Common myeloid progenitor, CD34-positive (primary cell): Measurements from ENCODE around the gene CDK16.

Source experiments
- CTCF ChIA-PET: fragments of 350-600 bp; sonication (Branson Sonifier 250); formaldehyde crosslinking; loops from one replicate; lab custom pipeline; 2021; ENCODE audit warnings: antibody characterized with exemption; lab: Charles Lee
- POLR2A ChIA-PET: fragments of 350-600 bp; sonication (Branson Sonifier 250); formaldehyde crosslinking; loops from one replicate; lab custom pipeline; 2021; ENCODE audit warnings: antibody characterized with exemption; lab: Charles Lee
- DNase-seq, 3 donors: peaks; one replicate each; pipeline versions ENCODE4 v3.0.0 to v3.0.0-alpha.2; 2013
- H3K27ac ChIP-seq, 2 experiments: 1 replicate in 1 of 2; 2 replicates in 1 of 2; pipeline ENCODE4 v1.7.0; 2013; ENCODE audit warnings: inconsistent platforms in 2 of 2, low read length in 2 of 2, mild to moderate bottlenecking in 2 of 2, low read depth in 1 of 2, moderate library complexity in 1 of 2; ENCODE audit not compliant: severe bottlenecking in 2 of 2, insufficient read depth in 1 of 2, poor library complexity in 1 of 2
- H3K27me3 ChIP-seq, 5 experiments: replicated peaks in 2 of 5; 1 replicate in 3 of 5; 2 replicates in 2 of 5; pipeline versions ENCODE4 v1.6.1 to v1.7.0; 2013; ENCODE audit warnings: low read length in 4 of 5, mild to moderate bottlenecking in 2 of 5, moderate library complexity in 2 of 5, inconsistent platforms in 1 of 5; ENCODE audit not compliant: insufficient read depth in 5 of 5, control insufficient read depth in 4 of 5
- H3K36me3 ChIP-seq, 4 experiments: 1 replicate in 2 of 4; 2 replicates in 2 of 4; pipeline versions ENCODE4 v1.6.1 to v1.7.0; 2013; ENCODE audit warnings: low read length in 3 of 4, control low read depth in 1 of 4, mild to moderate bottlenecking in 1 of 4; ENCODE audit not compliant: control insufficient read depth in 4 of 4, insufficient read depth in 4 of 4
- H3K4me1 ChIP-seq, 4 experiments: 1 replicate in 3 of 4; 2 replicates in 1 of 4; pipeline versions ENCODE4 v1.6.1 to v1.7.1; 2013; ENCODE audit warnings: low read length in 3 of 4, mild to moderate bottlenecking in 3 of 4, control low read depth in 1 of 4, inconsistent platforms in 1 of 4, moderate library complexity in 1 of 4; ENCODE audit not compliant: control insufficient read depth in 4 of 4, insufficient read depth in 4 of 4; ENCODE audit errors: control extremely low read depth in 1 of 4
- H3K4me3 ChIP-seq, 7 experiments: 1 replicate in 4 of 7; 2 replicates in 3 of 7; pipeline versions ENCODE4 v1.5.1 to v1.7.0; 2013; ENCODE audit warnings: mild to moderate bottlenecking in 7 of 7, low read length in 6 of 7, moderate library complexity in 6 of 7, inconsistent platforms in 2 of 7, low read depth in 2 of 7, control low read depth in 1 of 7; ENCODE audit not compliant: insufficient read depth in 4 of 7, control insufficient read depth in 1 of 7; ENCODE audit errors: extremely low read depth in 1 of 7
- H3K9me3 ChIP-seq, 5 experiments: 1 replicate in 4 of 5; 2 replicates in 1 of 5; pipeline versions ENCODE4 v1.6.1 to v1.7.1; 2013; ENCODE audit warnings: low read length in 4 of 5, mild to moderate bottlenecking in 2 of 5, inconsistent platforms in 1 of 5, low read depth in 1 of 5, moderate library complexity in 1 of 5; ENCODE audit not compliant: control insufficient read depth in 4 of 5, insufficient read depth in 2 of 5; ENCODE audit errors: control extremely low read depth in 1 of 5
- WGBS: methylation state at CpG from one replicate; pipeline ENCODE4 v1.1.5; 2013; ENCODE audit not compliant: insufficient coverage; 5-methylcytosine and 5-hydroxymethylcytosine counted together

Gene CDK16

GRCh38 chrX:47191806-47192401 lies 26.6 kb upstream of the CDK16 start:
- 51% methylated on average over 9 of the region's 16 CpGs for WGBS

DNA sequence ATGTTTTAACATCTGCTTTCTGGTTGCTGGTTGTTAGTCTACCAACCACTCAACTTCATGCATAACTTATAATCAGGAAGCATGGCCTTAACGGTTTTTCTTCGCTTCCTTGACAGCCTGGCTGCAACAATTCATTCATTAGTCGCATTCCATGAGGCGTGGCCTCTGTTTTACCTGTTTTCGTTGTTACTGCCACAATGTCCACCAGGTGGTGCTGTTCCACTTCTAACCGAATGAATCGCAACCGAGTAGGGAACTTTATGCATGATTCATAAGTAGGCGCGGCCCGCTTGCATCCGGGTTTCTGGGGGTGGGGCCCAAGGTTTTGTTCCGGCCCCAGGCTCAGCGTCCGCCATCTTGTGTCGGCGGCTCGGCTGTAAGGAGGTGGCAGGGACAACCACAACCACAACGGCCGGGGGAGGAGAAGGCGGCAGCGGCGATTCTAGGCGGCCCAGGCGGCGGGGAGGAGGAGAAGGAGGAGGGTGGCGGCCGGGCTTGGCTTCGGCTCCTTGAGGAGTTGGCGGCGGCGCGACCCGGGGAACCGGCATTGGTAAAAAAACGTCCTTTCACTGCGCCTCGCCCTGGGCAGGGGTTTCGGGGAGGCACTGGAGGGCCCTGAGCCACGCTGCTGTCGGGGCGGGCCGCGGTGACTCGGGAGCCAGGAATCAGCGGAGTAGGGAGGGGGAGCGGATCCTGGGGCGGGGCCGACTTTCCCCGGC lies 24.8 kb upstream of the CDK16 start, which contains the start of gene UBA1:
Gene UBA1, plus strand, starts transcription at position 355 of the 719 bp plus-strand sequence. CDS start 4,974 bp downstream, outside the sequence.
- ChIA-PET CTCF (interaction anchor here (1.3 to 1.8 kb wide), 2 partner anchors 14 to 190 kb away, joined by 3 to 6 read pairs; no protein-coding TSS in a partner anchor), POLR2A (interaction anchor here (0.9 kb wide), 1 partner anchor 24 kb away, joined by 3 read pairs; the partner anchor contains the start of gene CDK16)
- peak within 1 kb of the TSS; percentile 80 to 94 for H3K27ac ChIP-seq
- H3K4me1 ChIP-seq = peaks cover 10 to 46% (median 37%) of the 10 kb centered on the region in 4 experiments
- H3K36me3 ChIP-seq = peaks cover 0 to 28% (median 11%) of the 10 kb centered on the region in 4 experiments
- H3K9me3 ChIP-seq = no peaks in the 10 kb centered on the region
- DNase-seq = peak; percentile 95 to 100 (median 99)
- peak within 1 kb of the TSS; percentile 55 to 92 (median 89) for H3K4me3 ChIP-seq
- H3K27me3 ChIP-seq = peaks cover 0 to 29% (median 0%) of the 10 kb centered on the region in 5 experiments
- WGBS = under 1% methylated on average over 39 of the region's 50 CpGs

More at GRCh38 chrX:47191806-47192401, 26.6 kb upstream of the CDK16 start:
- no peaks in the 10 kb centered on the region for H3K9me3 ChIP-seq
- ChIA-PET CTCF (interaction anchor here (1.1 to 1.5 kb wide), 4 partner anchors 170 to 331 kb away, joined by 3 to 4 read pairs (median 4); no protein-coding TSS in a partner anchor), POLR2A (no interaction called here)
- peaks cover 0 to 16% (median 3%) of the 10 kb centered on the region in 4 experiments for H3K36me3 ChIP-seq
- H3K27me3 ChIP-seq = peaks cover 0 to 37% (median 0%) of the 10 kb centered on the region in 5 experiments
- H3K4me1 ChIP-seq = peaks cover 10 to 44% (median 37%) of the 10 kb centered on the region in 4 experiments
- DNase-seq = no peak
- peak overlapping the region in 6 of 7 experiments; percentile 63 to 81 (median 74) for H3K4me3 ChIP-seq
- peak overlapping the region in 1 of 2 experiments; percentile 81 for H3K27ac ChIP-seq

DNA sequence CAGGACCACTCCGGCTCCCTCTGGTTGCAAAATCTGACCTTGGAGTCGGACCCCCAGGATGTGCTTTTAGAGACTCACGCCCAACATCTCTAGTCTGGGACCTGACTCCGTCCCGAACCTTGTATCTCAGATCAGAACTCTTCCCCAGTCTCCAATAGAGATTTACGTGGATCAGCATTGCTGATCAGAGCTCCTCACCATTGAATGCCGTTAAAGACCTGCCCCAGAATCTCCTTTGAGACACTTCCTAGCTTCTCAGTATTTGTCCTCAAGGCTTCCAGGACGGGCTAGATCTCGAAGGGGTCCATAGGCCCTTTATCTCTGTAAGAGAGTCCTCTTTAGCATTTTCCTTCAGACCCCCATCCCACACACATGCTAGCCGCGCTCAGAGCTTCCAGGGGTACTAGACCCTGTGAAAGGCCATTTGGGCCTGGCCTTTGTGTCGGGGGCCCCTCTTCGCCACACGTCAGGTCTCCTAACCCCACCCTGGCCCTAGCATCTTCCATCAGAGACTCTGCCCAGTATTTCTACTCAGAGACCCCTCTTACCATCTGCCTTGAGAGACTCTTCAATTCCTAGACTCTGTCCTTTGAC lies 24.2 kb upstream of the CDK16 start:
- peaks cover 10 to 46% (median 37%) of the 10 kb centered on the region in 4 experiments for H3K4me1 ChIP-seq
- peaks cover 0 to 27% (median 0%) of the 10 kb centered on the region in 5 experiments for H3K27me3 ChIP-seq
- ChIA-PET CTCF (interaction anchor here (0.9 to 1.8 kb wide), 4 partner anchors 13 to 190 kb away, joined by 3 to 6 read pairs (median 3); no protein-coding TSS in a partner anchor), POLR2A (interaction anchor here (0.9 kb wide), 1 partner anchor 24 kb away, joined by 3 read pairs; the partner anchor contains the start of gene CDK16)
- H3K4me3 ChIP-seq = peak overlapping the region; percentile 55 to 92 (median 89)
- peak overlapping the region; percentile 80 to 94 for H3K27ac ChIP-seq
- peaks cover 0 to 35% (median 18%) of the 10 kb centered on the region in 4 experiments for H3K36me3 ChIP-seq
- WGBS = 33% methylated on average over 11 of the region's 14 CpGs
- no peaks in the 10 kb centered on the region for H3K9me3 ChIP-seq
- no peak for DNase-seq

DNA sequence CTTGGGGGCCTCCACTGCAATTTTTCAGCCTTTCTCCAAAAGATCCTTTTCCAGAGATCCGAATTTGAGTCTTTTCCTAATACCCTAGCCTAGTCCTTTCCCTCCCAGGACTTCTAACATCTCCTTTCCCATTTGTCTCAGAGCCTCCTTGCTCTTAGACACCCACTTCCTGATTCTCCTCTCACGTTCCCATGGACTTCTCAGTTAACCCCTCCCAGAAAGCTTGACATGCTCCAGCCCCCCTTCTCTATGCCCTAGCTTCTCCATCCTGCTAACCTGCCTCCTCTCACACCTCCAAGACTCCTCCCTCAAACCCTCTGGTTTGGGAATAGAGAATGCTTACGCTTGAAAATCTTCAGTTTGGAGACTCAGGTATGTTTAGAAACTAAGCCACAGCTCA lies 22.4 kb upstream of the CDK16 start:
- H3K36me3 ChIP-seq = peaks cover 4 to 51% (median 31%) of the 10 kb centered on the region in 4 experiments
- ChIA-PET CTCF (no interaction called here), POLR2A (interaction anchor here (1.2 kb wide), 1 partner anchor 166 kb away, joined by 3 read pairs; no protein-coding TSS in a partner anchor)
- H3K27ac ChIP-seq = peak overlapping the region in 1 of 2 experiments; percentile 45
- H3K4me3 ChIP-seq = peak overlapping the region in 2 of 7 experiments; percentile 2 to 50
- peaks cover 0 to 17% (median 0%) of the 10 kb centered on the region in 5 experiments for H3K27me3 ChIP-seq
- H3K4me1 ChIP-seq = peaks cover 10 to 42% (median 35%) of the 10 kb centered on the region in 4 experiments
- no peaks in the 10 kb centered on the region for H3K9me3 ChIP-seq
- 64% methylated on average over 2 of the region's 3 CpGs for WGBS
- no peak for DNase-seq

- Histone ChIP-seq H3K27me3 (peaks cover 0 to 8% (median 0%) of the 10 kb centered on the region in 5 experiments), H3K9me3 (no peaks in the 10 kb centered on the region), H3K4me1 (peaks cover 8 to 32% (median 28%) of the 10 kb centered on the region in 4 experiments), H3K27ac (no peak overlapping the region), H3K36me3 (peaks cover 4 to 65% (median 43%) of the 10 kb centered on the region in 4 experiments), H3K4me3 (no peak overlapping the region)
- ChIA-PET CTCF (no interaction called here), POLR2A (no interaction called here)
- WGBS = 95% methylated on average over 6 of the region's 7 CpGs
- no peak for DNase-seq
Observed at GRCh38 chrX:47197526-47197925, 21.0 kb upstream of the CDK16 start.

DNA sequence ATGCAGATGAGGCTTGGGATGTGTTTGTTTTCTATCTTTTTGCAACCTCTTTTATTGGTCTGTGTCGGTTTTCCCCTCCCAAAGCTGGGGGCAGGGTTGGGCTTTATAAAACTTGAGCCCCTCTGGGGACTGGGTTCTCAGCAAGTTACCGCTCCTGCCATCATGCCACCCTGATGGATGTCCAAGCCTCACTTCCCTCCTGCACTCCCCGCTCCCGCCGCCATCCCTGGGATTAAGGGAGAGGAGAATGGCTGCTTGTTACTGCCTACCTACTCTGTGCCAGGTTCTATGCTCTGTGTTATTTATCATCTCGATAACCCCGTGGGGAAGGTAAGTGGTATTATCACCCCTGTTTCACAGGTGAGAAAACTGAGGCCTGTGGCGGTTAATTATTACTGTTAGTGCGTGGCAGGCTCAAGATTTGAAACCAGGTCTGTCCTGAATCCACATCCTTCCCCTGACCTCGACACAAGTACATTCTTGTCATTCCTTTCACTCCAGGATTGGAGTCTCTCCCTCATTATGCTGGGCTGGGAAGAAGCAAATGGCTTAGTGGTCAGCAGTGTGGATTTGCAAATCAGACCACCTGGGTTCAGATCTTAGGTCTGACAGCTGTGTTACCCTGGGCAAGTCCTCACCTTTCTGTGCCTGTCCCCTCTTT lies 20.3 kb upstream of the CDK16 start:
- POLR2A ChIA-PET = no interaction called here
- no peak overlapping the region for H3K4me3 ChIP-seq
- no peaks in the 10 kb centered on the region for H3K9me3 ChIP-seq
- H3K27ac ChIP-seq = no peak overlapping the region
- DNase-seq = no peak
- peaks cover 2 to 26% (median 22%) of the 10 kb centered on the region in 4 experiments for H3K4me1 ChIP-seq
- WGBS = 97% methylated on average over 6 of the region's 10 CpGs
- CTCF ChIA-PET = no interaction called here
- H3K36me3 ChIP-seq = peaks cover 4 to 71% (median 49%) of the 10 kb centered on the region in 4 experiments
- H3K27me3 ChIP-seq = peaks cover 0 to 8% (median 0%) of the 10 kb centered on the region in 5 experiments
